ENCODE data around the gene C17orf114.

The C17orf114 gene

DNA sequence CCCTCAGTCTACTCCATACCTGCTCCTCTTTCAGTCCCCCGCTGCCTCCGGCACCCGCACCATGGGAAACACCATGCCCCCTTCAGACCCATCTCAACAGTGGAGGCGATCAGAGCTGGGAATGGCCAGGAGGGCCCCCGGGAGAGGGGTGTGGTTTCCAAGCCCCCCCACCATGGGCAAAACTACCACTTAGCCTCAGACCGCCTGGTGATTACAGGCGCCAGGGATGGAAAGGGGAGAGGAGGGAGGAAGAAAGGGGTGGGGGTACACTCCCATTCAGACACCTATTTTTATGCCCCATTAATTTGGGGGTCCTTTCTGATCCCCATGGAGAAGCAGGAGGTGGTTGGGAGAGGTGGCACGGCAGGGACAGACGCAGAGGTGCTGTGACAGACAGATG, at the start of gene C17orf114:
Gene C17orf114 (minus strand): TSS at position 101 of the 400 bp plus-strand sequence.
- TF ChIP-seq, protein P1, sequence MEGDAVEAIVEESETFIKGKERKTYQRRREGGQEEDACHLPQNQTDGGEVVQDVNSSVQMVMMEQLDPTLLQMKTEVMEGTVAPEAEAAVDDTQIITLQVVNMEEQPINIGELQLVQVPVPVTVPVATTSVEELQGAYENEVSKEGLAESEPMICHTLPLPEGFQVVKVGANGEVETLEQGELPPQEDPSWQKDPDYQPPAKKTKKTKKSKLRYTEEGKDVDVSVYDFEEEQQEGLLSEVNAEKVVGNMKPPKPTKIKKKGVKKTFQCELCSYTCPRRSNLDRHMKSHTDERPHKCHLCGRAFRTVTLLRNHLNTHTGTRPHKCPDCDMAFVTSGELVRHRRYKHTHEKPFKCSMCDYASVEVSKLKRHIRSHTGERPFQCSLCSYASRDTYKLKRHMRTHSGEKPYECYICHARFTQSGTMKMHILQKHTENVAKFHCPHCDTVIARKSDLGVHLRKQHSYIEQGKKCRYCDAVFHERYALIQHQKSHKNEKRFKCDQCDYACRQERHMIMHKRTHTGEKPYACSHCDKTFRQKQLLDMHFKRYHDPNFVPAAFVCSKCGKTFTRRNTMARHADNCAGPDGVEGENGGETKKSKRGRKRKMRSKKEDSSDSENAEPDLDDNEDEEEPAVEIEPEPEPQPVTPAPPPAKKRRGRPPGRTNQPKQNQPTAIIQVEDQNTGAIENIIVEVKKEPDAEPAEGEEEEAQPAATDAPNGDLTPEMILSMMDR (IDR thresholded peaks at IDR 0.05): no peak
- Mint-ChIP-seq H3K9me3 (no peaks in the 10 kb centered on the region), H3K4me3 (no peak within 1 kb of the TSS), H3K4me1 (peaks cover 24% of the 10 kb centered on the region), H3K36me3 (ENCODE audit: low read depth) (peaks cover 23% of the 10 kb centered on the region), H3K27me3 (ENCODE audit: low read depth, poor library complexity) (no peaks in the 10 kb centered on the region), H3K27ac (peak within 1 kb of the TSS; percentile 53)
- no peak for DNase-seq

DNA sequence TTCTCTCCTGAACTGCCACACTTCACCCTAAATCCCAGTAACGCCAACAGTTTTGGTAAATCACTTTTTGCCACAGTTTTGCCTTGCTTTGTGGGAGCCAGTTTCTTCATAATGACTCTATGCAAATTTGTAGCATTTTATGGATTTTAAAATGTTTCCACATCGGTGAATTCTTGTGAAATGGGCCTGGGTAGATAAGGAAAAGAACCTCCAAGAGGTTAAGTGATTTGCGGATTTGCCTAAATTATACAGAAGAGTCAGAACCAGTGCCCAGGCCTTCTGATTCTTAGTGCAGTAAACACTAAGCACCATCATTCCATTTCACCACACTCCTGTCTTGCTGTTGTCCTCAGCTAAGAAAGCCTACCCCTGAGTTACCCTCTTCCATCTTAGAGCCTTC, 49.0 kb upstream of the C17orf114 start:
- Mint-ChIP-seq H3K4me3 (no peak overlapping the region), H3K36me3 (ENCODE audit: low read depth) (peaks cover 12% of the 10 kb centered on the region), H3K4me1 (peaks cover 62% of the 10 kb centered on the region), H3K9me3 (peaks cover 5% of the 10 kb centered on the region), H3K27ac (peak overlapping the region; percentile 68), H3K27me3 (ENCODE audit: low read depth, poor library complexity) (no peaks in the 10 kb centered on the region)
- TF ChIP-seq, protein P1 (IDR thresholded peaks at IDR 0.05): no peak
- DNase-seq: no peak

DNA sequence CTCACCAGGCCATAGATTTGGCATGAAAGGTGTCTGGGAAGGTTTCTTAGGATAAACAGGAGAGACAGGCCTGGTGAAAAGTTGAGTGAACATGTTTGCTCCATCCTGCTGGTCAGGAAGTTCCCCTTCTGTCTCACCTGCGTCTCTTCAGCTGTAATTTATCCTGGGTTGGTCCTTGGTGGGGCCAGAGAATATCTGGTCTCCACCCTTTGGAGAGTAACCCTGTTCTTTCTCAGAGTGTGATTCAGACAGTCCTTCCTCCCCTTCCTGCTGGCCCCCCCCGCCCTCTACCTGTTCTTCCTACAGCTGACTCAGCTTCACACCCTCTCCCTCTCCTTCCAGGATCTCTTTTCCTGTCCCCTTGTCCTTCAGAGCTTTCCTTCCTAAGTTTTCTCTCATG, 48.1 kb upstream of the C17orf114 start:
- DNase-seq: no peak
- Mint-ChIP-seq H3K9me3 (peaks cover 5% of the 10 kb centered on the region), H3K36me3 (ENCODE audit: low read depth) (peaks cover 13% of the 10 kb centered on the region), H3K27me3 (ENCODE audit: low read depth, poor library complexity) (no peaks in the 10 kb centered on the region), H3K4me1 (peaks cover 61% of the 10 kb centered on the region), H3K27ac (no peak overlapping the region), H3K4me3 (no peak overlapping the region)
- TF ChIP-seq, protein P1 (IDR thresholded peaks at IDR 0.05): no peak

DNA sequence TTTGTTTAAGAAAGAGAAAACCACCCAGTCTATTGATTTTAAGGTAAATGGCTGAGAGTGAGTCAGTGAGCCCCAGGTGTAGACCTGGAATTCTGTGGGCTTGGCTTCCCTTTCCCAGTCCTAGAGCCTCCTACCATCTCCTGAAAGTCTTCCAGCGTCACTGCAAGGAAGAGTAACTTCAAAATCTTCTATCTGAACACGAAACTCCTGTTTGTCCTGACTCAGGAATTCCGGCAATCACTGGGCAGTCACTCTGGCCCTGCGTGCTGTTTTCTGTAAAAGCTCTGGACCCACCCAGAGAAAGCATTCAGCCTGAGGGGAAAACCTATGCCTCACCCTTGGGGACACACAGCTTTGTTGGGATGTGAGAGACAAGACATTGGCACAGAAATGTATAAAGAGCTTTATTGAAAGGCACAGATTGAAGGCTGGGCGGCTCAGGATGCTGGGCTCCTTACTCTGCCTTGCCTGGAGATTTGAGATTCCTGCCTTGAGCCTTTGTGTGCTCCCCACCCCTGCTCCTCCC, 46.9 kb upstream of the C17orf114 start:
- TF ChIP-seq, protein P1 (IDR thresholded peaks at IDR 0.05): no peak
- peaks cover 53% of the 10 kb centered on the region for H3K4me1 Mint-ChIP-seq
- peaks cover 17% of the 10 kb centered on the region for H3K36me3 Mint-ChIP-seq (ENCODE audit: low read depth)
- peak overlapping the region; percentile 53 for H3K27ac Mint-ChIP-seq
- H3K27me3 Mint-ChIP-seq (ENCODE audit: low read depth, poor library complexity): peaks cover 4% of the 10 kb centered on the region
- DNase-seq: no peak
- no peaks in the 10 kb centered on the region for H3K9me3 Mint-ChIP-seq
- H3K4me3 Mint-ChIP-seq: no peak overlapping the region

DNA sequence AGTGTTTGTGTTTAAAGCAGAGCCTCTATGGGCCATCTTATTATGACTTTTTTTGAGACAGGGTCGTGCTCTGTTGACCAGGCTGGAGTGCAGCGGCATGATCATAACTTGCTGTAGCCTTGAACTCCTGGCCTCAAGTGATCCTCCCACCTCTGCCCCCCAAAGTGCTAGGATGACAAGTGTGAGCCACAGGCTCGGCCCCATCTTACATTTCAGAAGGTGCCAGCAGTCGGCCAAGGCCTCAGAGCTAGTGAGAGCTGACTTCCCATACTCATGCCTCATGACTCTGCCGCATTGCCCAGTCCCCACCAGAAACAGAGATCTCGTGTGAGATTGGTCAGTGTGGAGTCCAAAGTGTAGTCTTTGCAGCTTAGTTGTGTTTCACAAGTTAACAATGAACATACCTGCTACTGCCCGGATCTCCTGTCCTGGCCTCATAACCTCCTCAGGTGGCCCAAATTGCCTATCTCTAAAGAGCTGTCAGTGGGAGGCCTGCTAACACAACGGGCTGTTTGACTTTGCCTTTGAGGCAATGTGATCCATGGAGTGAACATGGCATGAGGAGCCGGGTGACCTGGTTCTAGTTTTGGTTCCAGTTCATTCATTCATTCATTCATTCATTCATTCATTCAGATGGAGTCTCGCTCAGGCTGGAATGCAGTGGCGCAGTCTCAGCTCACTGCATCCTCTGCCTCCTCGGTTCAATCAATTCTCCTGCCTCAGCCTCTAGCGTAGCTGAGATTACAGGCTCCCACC, 44.7 kb upstream of the C17orf114 start:
- H3K9me3 Mint-ChIP-seq: no peaks in the 10 kb centered on the region
- no peak overlapping the region for H3K4me3 Mint-ChIP-seq
- peaks cover 17% of the 10 kb centered on the region for H3K36me3 Mint-ChIP-seq (ENCODE audit: low read depth)
- H3K4me1 Mint-ChIP-seq: peaks cover 40% of the 10 kb centered on the region
- no peak overlapping the region for H3K27ac Mint-ChIP-seq
- peaks cover 4% of the 10 kb centered on the region for H3K27me3 Mint-ChIP-seq (ENCODE audit: low read depth, poor library complexity)
- TF ChIP-seq, protein P1 (IDR thresholded peaks at IDR 0.05): no peak
- no peak for DNase-seq

DNA sequence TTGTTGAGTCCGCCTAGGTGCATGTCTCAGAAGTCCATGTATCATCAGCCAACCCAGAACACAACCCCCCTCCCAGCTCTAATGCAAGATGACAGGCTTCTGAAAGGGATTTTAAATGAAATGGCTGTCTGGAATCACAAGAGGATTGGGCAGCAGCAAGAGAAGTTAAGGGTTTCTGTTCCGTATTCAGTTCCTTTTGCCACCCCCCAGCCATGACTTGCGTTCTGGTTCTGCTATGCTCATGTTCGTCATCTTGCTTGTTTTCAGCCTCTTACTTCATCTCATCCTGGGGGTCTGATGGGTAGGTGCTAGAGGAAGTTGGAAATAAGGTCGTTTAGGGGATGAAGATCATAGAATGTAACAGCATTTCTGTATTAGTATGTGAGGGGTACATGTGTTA, 43.0 kb upstream of the C17orf114 start:
- no peak overlapping the region for H3K4me3 Mint-ChIP-seq
- DNase-seq: no peak
- TF ChIP-seq, protein P1 (IDR thresholded peaks at IDR 0.05): no peak
- H3K27ac Mint-ChIP-seq: no peak overlapping the region
- peaks cover 22% of the 10 kb centered on the region for H3K36me3 Mint-ChIP-seq (ENCODE audit: low read depth)
- peaks cover 34% of the 10 kb centered on the region for H3K4me1 Mint-ChIP-seq
- H3K9me3 Mint-ChIP-seq: no peaks in the 10 kb centered on the region
- H3K27me3 Mint-ChIP-seq (ENCODE audit: low read depth, poor library complexity): peaks cover 4% of the 10 kb centered on the region

Measured in nephron progenitor cell (in vitro differentiated cells).